HUES64 (cell line): ENCODE measurements around the gene SERTAD1.

Source experiments
- H3K27ac ChIP-seq: 2 replicates; pipeline ENCODE4 v1.7.0; 2013; ENCODE audit warnings: low read depth, low read length, inconsistent platforms
- H3K27me3 ChIP-seq: 2 replicates; pipeline ENCODE4 v1.6.1; 2013; ENCODE audit warnings: mild to moderate bottlenecking, low read length; ENCODE audit not compliant: insufficient read depth
- H3K36me3 ChIP-seq: 2 replicates; pipeline ENCODE4 v1.6.1; 2013; ENCODE audit warnings: mild to moderate bottlenecking, low read length; ENCODE audit not compliant: insufficient read depth
- H3K4me1 ChIP-seq: 2 replicates; pipeline ENCODE4 v1.6.1; 2013; ENCODE audit warnings: mild to moderate bottlenecking, low read length, moderate library complexity; ENCODE audit not compliant: insufficient read depth
- H3K4me3 ChIP-seq: 2 replicates; pipeline ENCODE4 v1.5.1; 2013; ENCODE audit warnings: mild to moderate bottlenecking, low read length, moderate library complexity
- H3K9ac ChIP-seq: 2 replicates; pipeline ENCODE4 v1.6.1; 2013; ENCODE audit warnings: mild to moderate bottlenecking, low read depth, low read length
- H3K9me3 ChIP-seq: 2 replicates; pipeline ENCODE4 v1.6.1; 2013; ENCODE audit warnings: low read depth, low read length; ENCODE audit not compliant: insufficient read depth
- WGBS: fragments of 150-250, 120-280 bp; methylation state at CpG from one replicate; pipeline ENCODE4 v1.1.7; 2013; ENCODE audit warnings: missing lambda C conversion rate; 5-methylcytosine and 5-hydroxymethylcytosine counted together

Gene SERTAD1

GRCh38 chr19:40420766-40421765 lies 4.7 kb downstream of the SERTAD1 start:
- H3K9ac ChIP-seq: peak overlapping the region; percentile 74
- no peaks in the 10 kb centered on the region for H3K27me3 ChIP-seq
- peaks cover 10% of the 10 kb centered on the region for H3K4me1 ChIP-seq
- H3K9me3 ChIP-seq: no peaks in the 10 kb centered on the region
- WGBS: 5% methylated on average over 56 of the region's 56 CpGs
- H3K27ac ChIP-seq: peak overlapping the region; percentile 87
- H3K36me3 ChIP-seq: peaks cover 7% of the 10 kb centered on the region; the same call in 1 of the 2 replicates
- H3K4me3 ChIP-seq: peak overlapping the region; percentile 62

- H3K9ac ChIP-seq: no peak overlapping the region
- peak overlapping the region; percentile 62 for H3K4me3 ChIP-seq
- H3K4me1 ChIP-seq: peaks cover 10% of the 10 kb centered on the region
These were observed 5.4 kb downstream of the SERTAD1 start for GRCh38 chr19:40420451-40420765.

GRCh38 chr19:40419780-40420179 lies 6.0 kb downstream of the SERTAD1 start:
- Histone ChIP-seq H3K9ac (no peak overlapping the region), H3K36me3 (peaks cover 7% of the 10 kb centered on the region; the same call in 1 of the 2 replicates), H3K4me3 (no peak overlapping the region), H3K4me1 (peaks cover 10% of the 10 kb centered on the region), H3K27me3 (no peaks in the 10 kb centered on the region), H3K27ac (no peak overlapping the region), H3K9me3 (no peaks in the 10 kb centered on the region)
- 94% methylated on average over 5 of the region's 5 CpGs for WGBS

More at GRCh38 chr19:40420451-40420765, 5.4 kb downstream of the SERTAD1 start:
- Histone ChIP-seq H3K27ac (no peak overlapping the region; the same call in 1 of the 2 replicates), H3K27me3 (no peaks in the 10 kb centered on the region), H3K36me3 (peaks cover 7% of the 10 kb centered on the region; the same call in 1 of the 2 replicates), H3K9me3 (no peaks in the 10 kb centered on the region)
- 62% methylated on average over 13 of the region's 14 CpGs for WGBS

GRCh38 chr19:40419066-40419612 lies 6.7 kb downstream of the SERTAD1 start:
- no peaks in the 10 kb centered on the region for H3K27me3 ChIP-seq
- H3K36me3 ChIP-seq: peaks cover 7% of the 10 kb centered on the region; the same call in 1 of the 2 replicates
- H3K9me3 ChIP-seq: no peaks in the 10 kb centered on the region
- H3K27ac ChIP-seq: no peak overlapping the region
- peaks cover 5% of the 10 kb centered on the region for H3K4me1 ChIP-seq
- 85% methylated on average over 5 of the region's 5 CpGs for WGBS
- no peak overlapping the region for H3K9ac ChIP-seq
- H3K4me3 ChIP-seq: no peak overlapping the region

DNA sequence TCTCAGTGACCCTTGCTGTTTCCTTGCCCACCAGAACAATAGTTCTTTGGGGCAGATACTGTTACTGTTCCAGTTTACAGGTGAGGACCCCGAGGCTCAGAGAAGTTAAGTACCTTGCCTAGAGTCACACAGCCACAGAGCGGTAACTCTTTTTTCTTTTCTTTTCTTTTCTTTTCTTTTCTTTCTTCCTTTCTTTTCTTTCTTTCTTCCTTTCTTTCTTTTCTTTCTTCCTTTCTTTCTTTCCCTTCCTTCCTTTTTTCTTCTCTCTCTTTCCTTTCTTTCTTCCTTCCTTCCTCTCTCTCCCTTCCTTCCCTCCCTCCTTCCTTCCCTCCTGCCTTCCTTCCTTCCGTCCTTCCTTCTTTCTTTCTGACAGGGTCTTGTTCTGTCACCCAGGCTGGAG lies 7.8 kb downstream of the SERTAD1 start:
- Histone ChIP-seq H3K36me3 (peaks cover 7% of the 10 kb centered on the region; the same call in 1 of the 2 replicates), H3K9me3 (no peaks in the 10 kb centered on the region), H3K4me1 (peaks cover 10% of the 10 kb centered on the region), H3K9ac (no peak overlapping the region), H3K27ac (no peak overlapping the region), H3K27me3 (no peaks in the 10 kb centered on the region), H3K4me3 (no peak overlapping the region)
- 90% methylated on average over 3 of the region's 3 CpGs for WGBS

- H3K27ac ChIP-seq: no peak overlapping the region
- H3K27me3 ChIP-seq: no peaks in the 10 kb centered on the region
- H3K9ac ChIP-seq: no peak overlapping the region
- H3K4me3 ChIP-seq: no peak overlapping the region
- H3K4me1 ChIP-seq: peaks cover 10% of the 10 kb centered on the region
- 80% methylated on average over 4 of the region's 4 CpGs for WGBS
- no peaks in the 10 kb centered on the region for H3K9me3 ChIP-seq
- peaks cover 2% of the 10 kb centered on the region; the same call in 1 of the 2 replicates for H3K36me3 ChIP-seq
These were observed 8.2 kb downstream of the SERTAD1 start for GRCh38 chr19:40417643-40417981.

- Histone ChIP-seq H3K9me3 (no peaks in the 10 kb centered on the region), H3K4me1 (peaks cover 10% of the 10 kb centered on the region), H3K36me3 (no peaks in the 10 kb centered on the region), H3K4me3 (no peak overlapping the region), H3K9ac (no peak overlapping the region), H3K27ac (no peak overlapping the region), H3K27me3 (no peaks in the 10 kb centered on the region)
- 74% methylated on average over 16 of the region's 16 CpGs for whole genome bisulfite sequencing
These were observed 8.7 kb downstream of the SERTAD1 start for GRCh38 chr19:40416918-40417642.

DNA sequence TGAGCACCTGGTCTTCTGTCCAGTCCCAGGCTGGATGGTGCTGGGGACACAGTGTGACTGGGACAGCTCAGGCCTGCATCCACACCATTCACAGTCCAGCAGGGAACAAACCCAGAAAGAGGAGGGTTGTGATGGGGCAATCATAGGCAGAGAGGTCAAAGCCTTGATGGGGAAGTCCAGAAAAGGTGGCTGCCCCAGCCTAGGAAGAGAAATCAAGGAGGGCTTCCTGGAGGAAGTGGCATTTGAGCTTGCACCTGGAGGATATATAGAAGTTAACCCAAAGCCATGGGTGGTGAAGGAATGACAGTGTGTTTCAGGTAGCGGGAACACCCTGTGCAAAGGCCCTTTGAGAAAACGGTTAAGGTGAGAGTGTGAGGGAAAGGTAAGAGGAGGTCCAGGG lies 10.0 kb downstream of the SERTAD1 start:
- Histone ChIP-seq H3K4me3 (no peak overlapping the region), H3K27me3 (no peaks in the 10 kb centered on the region), H3K4me1 (peaks cover 6% of the 10 kb centered on the region; the same call in 1 of the 2 replicates), H3K27ac (no peak overlapping the region), H3K36me3 (no peaks in the 10 kb centered on the region), H3K9ac (no peak overlapping the region), H3K9me3 (no peaks in the 10 kb centered on the region)
- 92% methylated on average over 2 of the region's 2 CpGs for WGBS

- no peak overlapping the region for H3K4me3 ChIP-seq
- no peaks in the 10 kb centered on the region for H3K36me3 ChIP-seq
- no peaks in the 10 kb centered on the region for H3K27me3 ChIP-seq
- peaks cover 6% of the 10 kb centered on the region for H3K4me1 ChIP-seq
- H3K9me3 ChIP-seq: no peaks in the 10 kb centered on the region
- 89% methylated on average over 20 of the region's 21 CpGs for WGBS
- H3K9ac ChIP-seq: no peak overlapping the region
- H3K27ac ChIP-seq: no peak overlapping the region
These were observed 11.0 kb downstream of the SERTAD1 start for GRCh38 chr19:40414542-40415535.

DNA sequence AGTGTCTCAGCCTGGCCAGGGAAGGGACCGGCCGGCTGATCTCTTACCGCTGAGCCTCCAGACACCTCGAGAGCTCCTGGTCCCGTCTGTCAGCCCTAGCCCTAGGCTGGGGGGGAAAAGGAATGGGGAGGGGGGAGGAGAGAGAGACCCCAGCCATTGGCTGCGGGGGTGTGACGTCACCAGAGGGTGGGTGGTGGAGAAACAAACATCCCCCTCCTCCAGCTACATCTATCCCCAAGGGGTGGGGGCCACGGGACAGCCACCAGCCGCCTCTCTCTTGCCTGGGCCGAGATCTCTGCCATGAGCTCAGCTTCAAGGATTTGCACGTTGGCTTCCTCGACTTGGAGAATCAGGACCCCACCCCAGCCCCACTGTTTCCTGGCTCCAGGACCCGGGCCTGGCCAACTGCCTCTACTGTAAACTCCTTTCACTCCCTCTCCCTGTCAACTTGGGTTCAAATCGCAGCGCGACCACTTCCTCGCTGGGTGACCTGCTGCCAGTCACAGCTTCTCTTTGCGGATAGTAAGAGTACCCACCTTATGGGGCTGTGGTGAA lies 12.4 kb downstream of the SERTAD1 start, which contains the start of gene PRX:
TSS of gene PRX (minus strand) at position 88 of the 555 bp plus-strand sequence. CDS start 5,446 bp downstream, outside the sequence.
- WGBS: 33% methylated on average over 16 of the region's 18 CpGs
- Histone ChIP-seq H3K4me3 (peak within 1 kb of the TSS; percentile 35), H3K9ac (no peak within 1 kb of the TSS), H3K9me3 (no peaks in the 10 kb centered on the region), H3K4me1 (peaks cover 6% of the 10 kb centered on the region), H3K36me3 (no peaks in the 10 kb centered on the region), H3K27ac (peak within 1 kb of the TSS; percentile 41; the same call in 1 of the 2 replicates), H3K27me3 (no peaks in the 10 kb centered on the region)
